Activated CD8-positive, alpha-beta memory T cell treated with anti-CD3 and anti-CD28 coated beads, Interleukin-2, amount 50 U/mL, for 24 hours (primary cell): ENCODE data around the gene CNNM1.

Experiments
- DNase-seq: peaks from one replicate; pipeline ENCODE4 v3.0.0-alpha.2; 2020; ENCODE audit errors: extremely low read depth

The CNNM1 gene

GRCh38 chr10:99372546-99373271, 43.6 kb downstream of the CNNM1 start:
- DNase-seq: no peak

- no peak for DNase-seq
Observed at GRCh38 chr10:99374526-99374925, 45.4 kb downstream of the CNNM1 start.

GRCh38 chr10:99374972-99375371, 45.8 kb downstream of the CNNM1 start:
- DNase-seq: no peak

GRCh38 chr10:99375426-99375825, 46.3 kb downstream of the CNNM1 start:
- no peak for DNase-seq

GRCh38 chr10:99382176-99382575, 53.0 kb downstream of the CNNM1 start:
- DNase-seq: no peak

- no peak for DNase-seq
Observed at GRCh38 chr10:99387071-99387470, 57.9 kb downstream of the CNNM1 start.

- DNase-seq: no peak
Observed at GRCh38 chr10:99387541-99387940, 58.4 kb downstream of the CNNM1 start.

GRCh38 chr10:99389729-99390480, 60.7 kb downstream of the CNNM1 start:
- no peak for DNase-seq

- no peak for DNase-seq
Observed at GRCh38 chr10:99391346-99391745, 62.2 kb downstream of the CNNM1 start.

- DNase-seq: no peak
Observed at GRCh38 chr10:99393036-99393435, 63.9 kb downstream of the CNNM1 start.

- DNase-seq: no peak
Observed at GRCh38 chr10:99393683-99394082, 64.5 kb downstream of the CNNM1 start.

GRCh38 chr10:99394256-99394655, 65.1 kb downstream of the CNNM1 start:
- no peak for DNase-seq

GRCh38 chr10:99394761-99395386, 65.7 kb downstream of the CNNM1 start:
- no peak for DNase-seq

- DNase-seq: no peak
Observed at GRCh38 chr10:99395750-99396445, 66.7 kb downstream of the CNNM1 start.

GRCh38 chr10:99396471-99396870, 67.3 kb downstream of the CNNM1 start:
- DNase-seq: no peak

- DNase-seq: no peak
Observed at GRCh38 chr10:99399664-99400063, 70.5 kb downstream of the CNNM1 start.

GRCh38 chr10:99403674-99404073, 74.5 kb downstream of the CNNM1 start:
- DNase-seq: no peak

GRCh38 chr10:99406149-99406548, 77.0 kb downstream of the CNNM1 start:
- DNase-seq: no peak

GRCh38 chr10:99410146-99410545, 81.0 kb downstream of the CNNM1 start:
- DNase-seq: no peak

GRCh38 chr10:99410876-99411275, 81.7 kb downstream of the CNNM1 start:
- DNase-seq: no peak

GRCh38 chr10:99411546-99411945, 82.4 kb downstream of the CNNM1 start:
- no peak for DNase-seq

- no peak for DNase-seq
Observed at GRCh38 chr10:99412099-99412498, 82.9 kb downstream of the CNNM1 start.
